ENCODE measurements around the gene ATXN1L. TPM values are rescaled to one million over a fixed set of nuclear protein-coding genes. Genes with fewer than 3 reads are reported as not detected.

Gene ATXN1L
- total RNA-seq, 1 donor from 2014 or later: 14.0 TPM

- Histone ChIP-seq H3K9me3 (replicated peaks) (no peaks in the 10 kb centered on the region), H3K4me3 (peak overlapping the region; percentile 81), H3K27ac (replicated peaks) (peak overlapping the region; percentile 97), H3K36me3 (no peaks in the 10 kb centered on the region), H3K4me1 (peaks cover 50% of the 10 kb centered on the region), H3K27me3 (ENCODE audit: low read depth) (no peaks in the 10 kb centered on the region)
- TF ChIP-seq CTCF (IDR thresholded peaks at IDR 0.05; ENCODE audit: borderline replicate concordance): no peak
- no peak for DNase-seq
- intact Hi-C loops (cut with micrococcal nuclease): no loop called here
These were observed 48.1 kb downstream of the ATXN1L start for GRCh38 chr16:71893888-71894228.

- Histone ChIP-seq H3K36me3 (no peaks in the 10 kb centered on the region), H3K4me1 (peaks cover 55% of the 10 kb centered on the region), H3K9me3 (replicated peaks) (no peaks in the 10 kb centered on the region), H3K4me3 (peak overlapping the region; percentile 81), H3K27me3 (ENCODE audit: low read depth) (no peaks in the 10 kb centered on the region), H3K27ac (replicated peaks) (peak overlapping the region; percentile 97)
- intact Hi-C loops (cut with micrococcal nuclease): no loop called here
- DNase-seq: peak; percentile 37
- TF ChIP-seq CTCF (IDR thresholded peaks at IDR 0.05; ENCODE audit: borderline replicate concordance): peak; percentile 28
These were observed 48.6 kb downstream of the ATXN1L start for GRCh38 chr16:71894229-71894920.

GRCh38 chr16:71894921-71895678, 49.3 kb downstream of the ATXN1L start, which contains the start of gene IST1:
IST1 (plus strand) TSS chr16:71895531; CDS start chr16:71915641, 20,110 bp downstream.
- H3K4me1 ChIP-seq: peaks cover 62% of the 10 kb centered on the region
- DNase-seq: peak; percentile 99
- H3K4me3 ChIP-seq: peak within 1 kb of the TSS; percentile 81
- no peak for TF ChIP-seq CTCF (IDR thresholded peaks at IDR 0.05; ENCODE audit: borderline replicate concordance)
- intact Hi-C loops (cut with micrococcal nuclease): no loop called here
- peak within 1 kb of the TSS; percentile 97 for H3K27ac ChIP-seq (replicated peaks)
- no peaks in the 10 kb centered on the region for H3K36me3 ChIP-seq
- no peaks in the 10 kb centered on the region for H3K9me3 ChIP-seq (replicated peaks)
- no peaks in the 10 kb centered on the region for H3K27me3 ChIP-seq (ENCODE audit: low read depth)

- H3K9me3 ChIP-seq (replicated peaks): no peaks in the 10 kb centered on the region
- H3K4me1 ChIP-seq: peaks cover 70% of the 10 kb centered on the region
- peak overlapping the region; percentile 97 for H3K27ac ChIP-seq (replicated peaks)
- TF ChIP-seq CTCF (IDR thresholded peaks at IDR 0.05; ENCODE audit: borderline replicate concordance): no peak
- H3K36me3 ChIP-seq: no peaks in the 10 kb centered on the region
- H3K4me3 ChIP-seq: peak overlapping the region; percentile 81
- intact Hi-C loops (cut with micrococcal nuclease): no loop called here
- DNase-seq: peak; percentile 29
- H3K27me3 ChIP-seq (ENCODE audit: low read depth): no peaks in the 10 kb centered on the region
These were observed 50.0 kb downstream of the ATXN1L start for GRCh38 chr16:71895679-71896365.

GRCh38 chr16:71896764-71897368, 51.1 kb downstream of the ATXN1L start:
- Histone ChIP-seq H3K27ac (replicated peaks) (peak overlapping the region; percentile 97), H3K4me1 (peaks cover 80% of the 10 kb centered on the region), H3K36me3 (no peaks in the 10 kb centered on the region), H3K27me3 (ENCODE audit: low read depth) (no peaks in the 10 kb centered on the region), H3K9me3 (replicated peaks) (no peaks in the 10 kb centered on the region), H3K4me3 (peak overlapping the region; percentile 81)
- TF ChIP-seq CTCF (IDR thresholded peaks at IDR 0.05; ENCODE audit: borderline replicate concordance): no peak
- intact Hi-C loops (cut with micrococcal nuclease): no loop called here
- no peak for DNase-seq

All from left ventricle myocardium inferior (tissue), 1 donor.